Thymus (tissue), 11 donors: ENCODE data around the gene NOCT. TPM values are rescaled to one million over a fixed set of nuclear protein-coding genes. Genes with fewer than 3 reads are reported as not detected.
A peak's percentile ranks its signal among the peaks of the same experiment; 100 is the strongest.
"Not testable (repeated sequence)": the region's sequence is repeated elsewhere in the genome, so short reads cannot be mapped to it uniquely, and the experiment has no call there.

Source experiments
- DNase-seq, 9 donors: peaks; one replicate each; pipeline ENCODE4 v3.0.0-alpha.2; 2013; ENCODE audit warnings: low spot score in 9 of 9, low read depth in 6 of 9, missing footprints in 1 of 9
- H3K27ac ChIP-seq, 2 donors: one replicate each; pipeline ENCODE4 v1.5.1; 2013; ENCODE audit warnings: control low read depth in 1 of 2, low read depth in 1 of 2, low read length in 1 of 2, mild to moderate bottlenecking in 1 of 2, moderate library complexity in 1 of 2
- H3K27me3 ChIP-seq, 2 donors: one replicate each; pipeline ENCODE4 v1.5.1; 2013; ENCODE audit warnings: low read length in 1 of 2; ENCODE audit not compliant: control insufficient read depth in 2 of 2, insufficient read depth in 1 of 2
- H3K36me3 ChIP-seq, 2 donors: one replicate each; pipeline ENCODE4 v1.5.1; 2013; ENCODE audit warnings: low read length in 1 of 2, mild to moderate bottlenecking in 1 of 2, moderate library complexity in 1 of 2; ENCODE audit not compliant: control insufficient read depth in 2 of 2, insufficient read depth in 2 of 2
- H3K4me1 ChIP-seq, 2 donors: one replicate each; pipeline ENCODE4 v1.5.1; 2013; ENCODE audit warnings: low read length in 2 of 2; ENCODE audit not compliant: control insufficient read depth in 2 of 2, insufficient read depth in 2 of 2
- H3K4me3 ChIP-seq, 2 donors: one replicate each; pipeline ENCODE4 v1.5.1; 2013; ENCODE audit warnings: low read length in 2 of 2, control low read depth in 1 of 2, mild to moderate bottlenecking in 1 of 2
- H3K9me3 ChIP-seq, 2 donors: one replicate each; pipeline ENCODE4 v1.5.1; 2013; ENCODE audit warnings: low read length in 1 of 2, mild to moderate bottlenecking in 1 of 2; ENCODE audit not compliant: control insufficient read depth in 2 of 2, insufficient read depth in 1 of 2
- WGBS: extraction: QIAGEN DNeasy Blood & Tissue Kit; methylation state at CpG from one replicate; pipeline ENCODE4 v1.1.7; 2013; 5-methylcytosine and 5-hydroxymethylcytosine counted together
- polyA plus RNA-seq: library from polyadenylated mRNA; stranded (reverse); fragments of 200-250 nt; gene quantifications from one replicate; pipeline ENCODE4 v1.2.3, GENCODE V29; 2013
- total RNA-seq: library from RNA; stranded (reverse); fragments of 120-200 nt; gene quantifications from one replicate; pipeline ENCODE4 v1.2.4, GENCODE V29; 2013
- donor health status: healthy.

Gene NOCT
- total and polyA plus RNA-seq, 2 donors = 3.7 to 5.5 TPM

DNA sequence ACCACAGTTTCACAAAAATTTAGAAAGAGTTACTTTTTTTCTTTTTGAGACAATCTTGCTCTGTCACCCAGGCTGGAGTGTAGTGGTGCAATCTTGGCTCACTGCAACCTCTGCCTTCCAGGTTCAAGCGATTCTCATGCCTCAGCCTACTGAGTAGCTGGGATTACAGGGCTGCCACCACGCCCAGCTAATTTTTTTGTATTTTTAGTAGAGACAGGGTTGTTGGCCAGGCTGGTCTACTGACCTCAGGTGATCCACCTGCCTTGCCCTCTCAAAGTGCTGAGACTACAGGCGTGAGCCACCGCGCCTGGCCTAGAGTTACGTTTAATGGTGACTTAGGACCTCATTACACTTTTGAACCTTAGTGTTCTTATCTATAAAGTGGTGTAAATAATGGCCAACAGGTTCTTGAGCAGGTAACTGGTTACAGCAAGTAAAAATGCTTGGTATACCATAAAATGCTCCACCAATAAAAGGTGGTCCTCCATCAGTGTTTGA lies 14.3 kb downstream of the NOCT start:
- DNase-seq, H3K27ac ChIP-seq, H3K9me3 ChIP-seq, H3K27me3 ChIP-seq, H3K4me1 ChIP-seq, H3K36me3 ChIP-seq, H3K4me3 ChIP-seq: not testable (repeated sequence)
- 98% methylated on average over 6 of the region's 6 CpGs for WGBS

GRCh38 chr4:139030614-139031235 lies 15.1 kb downstream of the NOCT start:
- H3K4me3 ChIP-seq = no peak overlapping the region
- H3K27ac ChIP-seq = no peak overlapping the region
- H3K36me3 ChIP-seq = peaks cover 0 to 7% of the 10 kb centered on the region in 2 donors
- H3K27me3 ChIP-seq = no peaks in the 10 kb centered on the region
- DNase-seq = peak; percentile 57 to 93 (median 90)
- H3K9me3 ChIP-seq = no peaks in the 10 kb centered on the region
- WGBS = 36% methylated on average over 14 of the region's 14 CpGs
- peaks cover 0 to 2% of the 10 kb centered on the region in 2 donors for H3K4me1 ChIP-seq

DNA sequence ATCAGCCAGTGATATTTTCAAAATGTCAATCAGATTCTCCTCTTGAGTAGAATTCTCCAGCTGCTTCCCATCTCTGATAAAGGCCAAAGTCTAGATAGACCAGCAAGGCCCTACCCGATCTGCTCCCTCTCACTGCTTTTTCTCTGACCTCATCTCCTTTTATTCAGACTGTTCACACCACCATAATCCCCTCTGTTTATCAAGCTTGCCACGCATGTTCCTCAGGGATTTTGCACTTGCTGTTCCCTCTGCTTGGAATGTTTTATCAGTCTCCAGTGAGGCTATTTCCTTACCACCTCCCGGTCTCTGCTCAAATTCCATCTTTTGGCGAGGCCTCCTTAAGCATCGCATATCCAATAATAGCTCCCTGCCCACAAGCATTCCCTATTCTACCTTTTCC lies 20.1 kb downstream of the NOCT start:
- peaks cover 0 to 2% of the 10 kb centered on the region in 2 donors for H3K4me1 ChIP-seq
- WGBS = 98% methylated on average over 5 of the region's 5 CpGs
- no peak overlapping the region for H3K27ac ChIP-seq
- H3K27me3 ChIP-seq = no peaks in the 10 kb centered on the region
- H3K36me3 ChIP-seq = peaks cover 4 to 7% of the 10 kb centered on the region in 2 donors
- no peak overlapping the region for H3K4me3 ChIP-seq
- H3K9me3 ChIP-seq = no peaks in the 10 kb centered on the region
- DNase-seq = no peak

DNA sequence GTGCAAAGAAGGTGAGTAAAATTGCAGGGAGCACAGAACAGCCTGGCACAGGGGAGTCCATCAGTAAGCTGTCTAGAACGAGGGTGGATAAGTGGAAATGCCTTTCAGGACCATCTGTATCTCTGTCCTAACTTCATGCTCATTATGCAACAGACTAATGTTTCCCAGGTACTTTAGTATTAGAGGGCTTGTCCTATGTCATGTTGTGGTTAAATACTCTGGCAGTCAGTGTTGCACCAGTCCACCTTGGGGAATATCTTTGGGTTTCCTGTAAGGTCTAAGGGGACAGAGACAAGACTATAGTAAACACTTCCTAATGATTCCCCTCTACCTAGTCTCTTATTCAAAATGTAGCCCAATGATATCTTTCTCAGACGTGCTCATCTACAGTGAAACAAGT lies 21.3 kb downstream of the NOCT start:
- peaks cover 4 to 9% of the 10 kb centered on the region in 2 donors for H3K36me3 ChIP-seq
- H3K4me1 ChIP-seq = no peaks in the 10 kb centered on the region
- H3K27ac ChIP-seq = no peak overlapping the region
- no peak for DNase-seq
- H3K27me3 ChIP-seq = no peaks in the 10 kb centered on the region
- no peak overlapping the region for H3K4me3 ChIP-seq
- 97% methylated on average over 2 of the region's 2 CpGs for WGBS
- no peaks in the 10 kb centered on the region for H3K9me3 ChIP-seq

DNA sequence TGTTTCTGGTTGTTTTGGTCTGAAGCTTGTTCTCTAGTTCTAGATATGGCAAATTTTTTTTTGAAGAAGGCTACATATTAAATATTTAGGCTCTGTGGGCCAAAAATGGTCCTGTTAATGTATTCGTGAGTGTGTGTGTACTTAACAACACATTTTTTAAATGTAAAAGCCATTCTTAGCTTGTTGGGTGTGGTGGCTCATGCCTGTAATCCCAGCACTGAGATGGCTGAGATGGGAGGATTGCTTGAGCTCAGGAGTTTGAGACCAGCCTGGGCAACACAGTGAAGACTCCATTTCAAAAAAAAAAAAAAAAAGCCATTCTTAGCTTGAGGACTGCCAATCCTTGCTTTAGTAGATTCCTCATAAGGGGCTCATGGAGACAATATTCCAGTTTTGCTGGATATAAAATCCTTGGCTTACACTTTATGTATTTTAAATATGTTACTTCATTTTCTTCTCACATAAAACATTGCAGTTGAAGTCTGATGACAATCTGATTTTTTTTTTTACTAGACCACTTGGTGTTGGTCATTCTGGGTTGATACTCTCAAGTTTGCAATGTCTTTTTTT lies 23.4 kb downstream of the NOCT start:
- H3K9me3 ChIP-seq = no peaks in the 10 kb centered on the region
- DNase-seq = no peak
- peaks cover 8 to 15% of the 10 kb centered on the region in 2 donors for H3K36me3 ChIP-seq
- H3K27me3 ChIP-seq = no peaks in the 10 kb centered on the region
- 97% methylated on average over 1 of the region's 1 CpG for WGBS
- H3K27ac ChIP-seq = no peak overlapping the region
- H3K4me1 ChIP-seq = no peaks in the 10 kb centered on the region
- H3K4me3 ChIP-seq = no peak overlapping the region

GRCh38 chr4:139042981-139043460 lies 27.4 kb downstream of the NOCT start:
- 96% methylated on average over 10 of the region's 10 CpGs for WGBS
- Histone ChIP-seq H3K27me3 (no peaks in the 10 kb centered on the region), H3K9me3 (no peaks in the 10 kb centered on the region), H3K4me3 (no peak overlapping the region), H3K36me3 (peaks cover 17 to 28% of the 10 kb centered on the region in 2 donors), H3K27ac (no peak overlapping the region), H3K4me1 (no peaks in the 10 kb centered on the region)
- no peak for DNase-seq

GRCh38 chr4:139044291-139044690 lies 28.7 kb downstream of the NOCT start:
- Histone ChIP-seq H3K27ac (no peak overlapping the region), H3K36me3 (peaks cover 22 to 34% of the 10 kb centered on the region in 2 donors), H3K4me1 (no peaks in the 10 kb centered on the region), H3K9me3 (no peaks in the 10 kb centered on the region), H3K4me3 (no peak overlapping the region), H3K27me3 (no peaks in the 10 kb centered on the region)
- no peak for DNase-seq
- 98% methylated on average over 2 of the region's 2 CpGs for WGBS

DNA sequence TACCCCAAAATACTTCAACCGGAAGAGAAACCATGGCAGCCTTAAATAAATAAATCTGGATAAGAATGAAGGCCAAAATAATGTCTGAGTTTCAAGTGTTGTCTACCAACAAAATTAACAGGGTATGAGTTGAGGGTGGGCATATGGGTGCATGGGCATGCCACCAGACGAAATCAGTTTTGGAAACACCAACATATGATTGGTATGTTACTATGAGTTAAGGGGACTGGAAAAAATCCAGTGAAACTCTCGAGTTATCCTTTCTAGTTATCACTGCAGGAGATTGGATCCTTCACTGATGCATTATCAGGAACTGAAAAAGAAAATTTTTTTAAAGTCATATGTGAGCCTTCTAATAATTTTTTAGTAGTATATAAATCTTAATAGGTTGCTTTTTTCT lies 32.4 kb downstream of the NOCT start:
- Histone ChIP-seq H3K27ac (no peak overlapping the region), H3K4me3 (no peak overlapping the region), H3K27me3 (no peaks in the 10 kb centered on the region), H3K4me1 (no peaks in the 10 kb centered on the region), H3K9me3 (no peaks in the 10 kb centered on the region), H3K36me3 (peaks cover 15 to 56% of the 10 kb centered on the region in 2 donors)
- DNase-seq = no peak
- 98% methylated on average over 3 of the region's 3 CpGs for WGBS

- Histone ChIP-seq H3K9me3 (no peaks in the 10 kb centered on the region), H3K27ac (no peak overlapping the region), H3K36me3 (peaks cover 10 to 64% of the 10 kb centered on the region in 2 donors), H3K4me3 (no peak overlapping the region), H3K4me1 (no peaks in the 10 kb centered on the region), H3K27me3 (no peaks in the 10 kb centered on the region)
- 96% methylated on average over 2 of the region's 2 CpGs for WGBS
- DNase-seq = no peak
These were observed 34.9 kb downstream of the NOCT start for GRCh38 chr4:139050446-139050845.
